H1 (cell line): ENCODE data around the gene EFHC1. TPM values are rescaled to one million over a fixed set of nuclear protein-coding genes. Genes with fewer than 3 reads are reported as not detected.

Source experiments
- CTCF ChIA-PET: fragments of 300-600 bp; sonication (Branson Sonifier 250); formaldehyde crosslinking; loops from one replicate; lab custom pipeline; 2021; ENCODE audit not compliant: partially characterized antibody; lab: Charles Lee
- POLR2A ChIA-PET: fragments of 300-600 bp; sonication (Branson Sonifier 250); formaldehyde crosslinking; loops from one replicate; lab custom pipeline; 2021; ENCODE audit warnings: inconsistent platforms; ENCODE audit not compliant: partially characterized antibody; lab: Charles Lee
- DNase-seq, 2 experiments: peaks; one replicate each; pipeline versions ENCODE4 v3.0.0 to v3.0.0-alpha.2; 2010 to 2022; ENCODE audit warnings: low spot score in 2 of 2, low read depth in 1 of 2, mixed read lengths in 1 of 2
- FAIRE-seq: peaks from 2 replicates; lab custom pipeline; 2011; peaks lifted over from hg19 to GRCh38; lab: Jason Lieb, UNC
- H2AFZ ChIP-seq: 2 replicates; pipeline ENCODE4 v1.8.1; 2012; ENCODE audit warnings: low read length, inconsistent platforms
- H2AK5ac ChIP-seq: 2 replicates; pipeline ENCODE4 v1.6.1; 2013; ENCODE audit warnings: low read depth, low read length
- H2BK120ac ChIP-seq: replicated peaks from 2 replicates; pipeline ENCODE3; 2013; ENCODE audit warnings: low read depth, low read length, inconsistent platforms
- H2BK12ac ChIP-seq: 2 replicates; pipeline ENCODE4 v1.6.1; 2013; ENCODE audit warnings: low read depth, low read length
- H2BK15ac ChIP-seq: 2 replicates; pipeline ENCODE4 v1.6.1; 2013; ENCODE audit warnings: low read length
- H2BK20ac ChIP-seq: 2 replicates; pipeline ENCODE4 v1.6.1; 2013; ENCODE audit warnings: low read length
- H2BK5ac ChIP-seq: 2 replicates; pipeline ENCODE4 v1.6.1; 2013; ENCODE audit warnings: low read depth, low read length
- H3K14ac ChIP-seq: 2 replicates; pipeline ENCODE4 v1.6.1; 2013; ENCODE audit warnings: inconsistent platforms; ENCODE audit not compliant: insufficient read length
- H3K18ac ChIP-seq: 2 replicates; pipeline ENCODE4 v1.6.1; 2013; ENCODE audit warnings: low read length; ENCODE audit errors: extremely low read depth
- H3K23ac ChIP-seq: 2 replicates; pipeline ENCODE4 v1.6.1; 2013; ENCODE audit warnings: inconsistent platforms; ENCODE audit not compliant: insufficient read length
- H3K23me2 ChIP-seq: 2 replicates; pipeline ENCODE4 v1.6.1; 2013; ENCODE audit warnings: low read depth, low read length
- H3K27ac ChIP-seq: 2 replicates; pipeline ENCODE4 v1.6.1; 2011; ENCODE audit warnings: low read depth, low read length, inconsistent platforms
- H3K27me3 ChIP-seq, 4 experiments: replicated peaks in 1 of 4; 1 replicate in 1 of 4; 2 replicates in 3 of 4; pipeline versions ENCODE4 v1.6.1 to v1.8.1; 2011 to 2013; ENCODE audit warnings: low read length in 3 of 4, mild to moderate bottlenecking in 3 of 4, inconsistent platforms in 2 of 4, mixed read lengths in 2 of 4, moderate library complexity in 1 of 4; ENCODE audit not compliant: control insufficient read depth in 3 of 4, insufficient read depth in 3 of 4; ENCODE audit errors: extremely low read depth in 1 of 4
- H3K36me3 ChIP-seq, 4 experiments: 2 replicates each; pipeline versions ENCODE4 v1.6.1 to v1.8.1; 2011 to 2013; ENCODE audit warnings: mild to moderate bottlenecking in 4 of 4, low read length in 3 of 4, moderate library complexity in 2 of 4, control low read depth in 1 of 4, inconsistent platforms in 1 of 4; ENCODE audit not compliant: insufficient read depth in 4 of 4, control insufficient read depth in 2 of 4
- H3K4ac ChIP-seq: replicated peaks from 2 replicates; pipeline ENCODE3; 2013; ENCODE audit warnings: low read length, low read depth, mixed read lengths, inconsistent platforms; ENCODE audit not compliant: insufficient read length
- H3K4me1 ChIP-seq, 4 experiments: replicated peaks in 1 of 4; 1 replicate in 1 of 4; 2 replicates in 3 of 4; pipeline versions ENCODE4 v1.6.1 to v1.8.1; 2011 to 2013; ENCODE audit warnings: low read length in 3 of 4, inconsistent platforms in 2 of 4, mixed read lengths in 1 of 4; ENCODE audit not compliant: insufficient read depth in 4 of 4, control insufficient read depth in 3 of 4
- H3K4me2 ChIP-seq, 2 experiments: 2 replicates each; pipeline versions ENCODE4 v1.6.1 to v1.8.1; 2011 to 2013; ENCODE audit warnings: low read depth in 2 of 2, low read length in 2 of 2, control low read depth in 1 of 2, inconsistent platforms in 1 of 2, mild to moderate bottlenecking in 1 of 2; ENCODE audit not compliant: insufficient read depth in 1 of 2
- H3K4me3 ChIP-seq, 4 experiments: fragments of 200-600, 300-600 bp in 1 of 4; sonication (generic), shearing (Covaris generic), sonication (Bioruptor Twin) in 1 of 4; 2 replicates each; pipeline versions ENCODE4 v1.5.1 to v1.8.1; 2011 to 2016; ENCODE audit warnings: low read length in 4 of 4, low read depth in 3 of 4, control low read depth in 2 of 4, inconsistent platforms in 2 of 4, mild to moderate bottlenecking in 2 of 4, mixed read lengths in 1 of 4, moderate library complexity in 1 of 4; ENCODE audit not compliant: insufficient read depth in 2 of 4; ENCODE audit errors: extremely low read depth in 1 of 4
- H3K56ac ChIP-seq: replicated peaks from 2 replicates; pipeline ENCODE3; 2013; ENCODE audit warnings: low read depth, mild to moderate bottlenecking, mixed read lengths, low read length, inconsistent platforms; ENCODE audit not compliant: insufficient read length
- H3K79me1 ChIP-seq: 2 replicates; pipeline ENCODE4 v1.6.1; 2013; ENCODE audit warnings: low read depth, low read length, control low read depth
- H3K79me2 ChIP-seq, 2 experiments: 2 replicates each; pipeline versions ENCODE4 v1.6.1 to v1.8.1; 2012 to 2013; ENCODE audit warnings: low read length in 2 of 2, mild to moderate bottlenecking in 2 of 2, inconsistent platforms in 1 of 2; ENCODE audit not compliant: insufficient read depth in 2 of 2, control insufficient read depth in 1 of 2
- H3K9ac ChIP-seq, 4 experiments: replicated peaks in 1 of 4; 1 replicate in 1 of 4; 2 replicates in 3 of 4; pipeline versions ENCODE4 v1.6.1 to v1.8.1; 2011 to 2013; ENCODE audit warnings: low read depth in 3 of 4, low read length in 3 of 4, control low read depth in 2 of 4, mild to moderate bottlenecking in 2 of 4, moderate library complexity in 2 of 4, inconsistent platforms in 1 of 4; ENCODE audit errors: extremely low read depth in 1 of 4
- H3K9me3 ChIP-seq, 2 experiments: 2 replicates each; pipeline versions ENCODE4 v1.6.1 to v1.8.1; 2012 to 2013; ENCODE audit warnings: mild to moderate bottlenecking in 2 of 2, moderate library complexity in 2 of 2, control low read depth in 1 of 2, inconsistent platforms in 1 of 2, low read depth in 1 of 2, low read length in 1 of 2, mixed read lengths in 1 of 2; ENCODE audit not compliant: insufficient read depth in 2 of 2
- H4K20me1 ChIP-seq, 2 experiments: replicated peaks in 1 of 2; 2 replicates each; pipeline versions ENCODE3 to v1.8.1; 2011 to 2013; ENCODE audit warnings: inconsistent platforms in 2 of 2, low read length in 2 of 2, mild to moderate bottlenecking in 1 of 2; ENCODE audit not compliant: insufficient read depth in 2 of 2, control insufficient read depth in 1 of 2
- H4K5ac ChIP-seq: 2 replicates; pipeline ENCODE4 v1.6.1; 2013; ENCODE audit warnings: low read length, low read depth, mixed read lengths, inconsistent platforms; ENCODE audit not compliant: insufficient read length
- H4K8ac ChIP-seq: 2 replicates; pipeline ENCODE4 v1.8.0; 2013; ENCODE audit warnings: mild to moderate bottlenecking, moderate library complexity, low read length, inconsistent platforms; ENCODE audit not compliant: insufficient read depth; ENCODE audit errors: extremely low read depth
- H4K91ac ChIP-seq: replicated peaks from 2 replicates; pipeline ENCODE3; 2013; ENCODE audit warnings: low read length, mixed read lengths, inconsistent platforms; ENCODE audit not compliant: insufficient read length
- CBX5 ChIP-seq: fragments of 300-800, 300-1000 bp; sonication (generic); IDR thresholded peaks from 2 replicates; pipeline ENCODE4 v1.7.1; 2016; ENCODE audit warnings: antibody characterized with exemption, low read length, low read depth
- CHD1 ChIP-seq: IDR thresholded peaks from 2 replicates; pipeline ENCODE4 v1.6.1; 2012; ENCODE audit warnings: low read depth, low read length, improper control_type of control experiment
- CHD2 ChIP-seq: IDR thresholded peaks from 2 replicates; pipeline ENCODE4 v1.6.1; 2012; ENCODE audit warnings: low read length, improper control_type of control experiment
- GABPA ChIP-seq: IDR thresholded peaks from 2 replicates; pipeline ENCODE4 v1.6.1; 2011; ENCODE audit warnings: mild to moderate bottlenecking, low read length, moderate library complexity, borderline replicate concordance; ENCODE audit not compliant: insufficient read depth
- NANOG ChIP-seq: IDR thresholded peaks from 2 replicates; pipeline ENCODE4 v1.6.1; 2011; ENCODE audit warnings: low read length, low read depth, mild to moderate bottlenecking, inconsistent platforms; ENCODE audit not compliant: insufficient read depth, poor library complexity, severe bottlenecking
- SP2 ChIP-seq: IDR thresholded peaks from 2 replicates; pipeline ENCODE4 v1.6.1; 2012; ENCODE audit warnings: mild to moderate bottlenecking, low read length, inconsistent platforms
- SUZ12 ChIP-seq: fragments of 200-600 bp; sonication (generic); IDR thresholded peaks from 2 replicates; pipeline ENCODE4 v1.6.1; 2012; ENCODE audit warnings: mild to moderate bottlenecking, inconsistent platforms, low read length, moderate library complexity, mixed read lengths
- WGBS, 2 experiments: shearing (Covaris generic) in 1 of 2; methylation state at CpG; one replicate each; pipeline versions ENCODE4 v1.1.6 to v1.1.7; 2013 to 2015; ENCODE audit warnings: low lambda C conversion rate in 2 of 2, mixed read lengths in 2 of 2, inconsistent platforms in 1 of 2, low coverage in 1 of 2, missing lambda C conversion rate in 1 of 2; ENCODE audit not compliant: insufficient replicate concordance in 2 of 2, insufficient coverage in 1 of 2, insufficient read length in 1 of 2; ENCODE audit errors: extremely low coverage in 1 of 2, missing lambda C conversion rate in 1 of 2; 5-methylcytosine and 5-hydroxymethylcytosine counted together
- polyA plus RNA-seq, 7 experiments: library from polyadenylated mRNA; depleted of rRNA in 3 of 7; stranded (reverse) in 5 of 7; unstranded in 2 of 7; fragments of >200 nt in 5 of 7; fragments of 200-250 nt in 2 of 7; gene quantifications; 1 replicate in 5 of 7; 2 replicates in 1 of 7; 4 replicates in 1 of 7; pipeline versions ENCODE4 v1.2.1 to v1.2.3, GENCODE V29; 2011 to 2013; ENCODE audit warnings: missing spikeins in 2 of 7, mixed read lengths in 2 of 7
- total RNA-seq: library from RNA; stranded (reverse); fragmentation: NEBNext Ultra II Directional; extraction: Animal tissue kit (Norgen Biotek cat#: 25700); gene quantifications from 2 replicates; pipeline ENCODE4 v1.2.1, GENCODE V29; 2021

EFHC1 gene
- total and polyA plus RNA-seq, 2 of the 8 experiments (the other 6 are each of a cell fraction or from before 2014, with no cell fraction given) = 10.5 to 16.4 TPM

DNA sequence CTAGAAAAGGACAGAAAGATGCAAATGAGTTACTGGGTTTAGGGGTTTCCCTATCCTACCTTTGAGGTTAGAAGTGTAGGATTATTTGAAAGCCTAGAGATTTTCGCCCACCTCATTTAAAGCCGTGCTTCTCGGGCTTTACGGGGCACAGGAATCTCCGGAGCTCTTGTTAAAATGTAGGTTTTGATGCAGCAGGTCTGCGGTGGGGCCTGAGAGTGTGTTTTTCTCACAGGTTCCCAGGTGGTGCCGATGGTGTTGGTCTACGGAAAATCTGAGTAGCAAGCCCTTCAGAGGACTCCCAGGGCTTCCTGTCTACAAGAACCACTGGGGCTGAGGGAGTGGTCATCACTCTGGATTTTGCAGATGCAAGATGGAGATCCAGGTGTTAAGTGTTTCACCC lies 109.2 kb downstream of the EFHC1 start:
- no peak overlapping the region for H4K91ac ChIP-seq
- H3K9ac ChIP-seq = no peak overlapping the region
- H3K23me2 ChIP-seq = no peaks in the 10 kb centered on the region
- H2BK12ac ChIP-seq = no peak overlapping the region
- 98% methylated on average over 8 of the region's 8 CpGs; no CpG with 5 or more reads in 1 of the 2 experiments for WGBS, 2 experiments
- no peaks in the 10 kb centered on the region for H3K79me2 ChIP-seq
- H3K4ac ChIP-seq = no peak overlapping the region
- no peaks in the 10 kb centered on the region for H3K9me3 ChIP-seq
- H3K27ac ChIP-seq = no peak overlapping the region
- no peak overlapping the region for H4K5ac ChIP-seq
- H2BK120ac ChIP-seq = no peak overlapping the region
- no peaks in the 10 kb centered on the region for H4K20me1 ChIP-seq
- no peaks in the 10 kb centered on the region for H3K36me3 ChIP-seq
- H3K18ac ChIP-seq = no peak overlapping the region
- H3K4me1 ChIP-seq = peaks cover 0 to 3% (median under 1%) of the 10 kb centered on the region in 4 experiments; a peak in 1 of 7 replicates
- no peak overlapping the region for H2AK5ac ChIP-seq
- H2AFZ ChIP-seq = no peak overlapping the region
- CTCF ChIA-PET = interaction anchor here (1.9 kb wide), 1 partner anchor 12 kb away, joined by 8 read pairs; no protein-coding TSS in a partner anchor
- H3K79me1 ChIP-seq = no peaks in the 10 kb centered on the region
- no peak overlapping the region for H2BK5ac ChIP-seq
- no peak for TF ChIP-seq CBX5
- TF ChIP-seq NANOG = no peak
- no peak for TF ChIP-seq SUZ12
- no peak for TF ChIP-seq GABPA
- TF ChIP-seq CHD1 = no peak
- TF ChIP-seq CHD2 = no peak
- no peak for TF ChIP-seq SP2
- TF ChIP-seq, all 59 proteins: peak for 0
- Histone ChIP-seq H3K4me3 (no peak overlapping the region), H3K56ac (no peak overlapping the region), H2BK20ac (no peak overlapping the region), H3K23ac (no peak overlapping the region), H3K27me3 (no peaks in the 10 kb centered on the region), H3K4me2 (no peak overlapping the region), H4K8ac (no peak overlapping the region), H2BK15ac (no peak overlapping the region), H3K14ac (no peak overlapping the region)
- no peak for DNase-seq
- POLR2A ChIA-PET = interaction anchor here (0.6 kb wide), 1 partner anchor 11 kb away, joined by 3 read pairs; no protein-coding TSS in a partner anchor
- FAIRE-seq = no peak
